Chondrocyte (in vitro differentiated cells): Measurements from ENCODE around the gene IQCK. TPM values are rescaled to one million over a fixed set of nuclear protein-coding genes. Genes with fewer than 3 reads are reported as not detected.

ENCODE experiments used
- DNase-seq: peaks from one replicate; pipeline ENCODE4 v3.0.0; 2021; ENCODE audit warnings: mixed read lengths, low spot score
- H3K27ac Mint-ChIP-seq: one replicate; pipeline ENCODE4 v1.8.0; 2021; ENCODE audit warnings: mild to moderate bottlenecking, moderate library complexity, mixed read lengths; ENCODE audit not compliant: unreplicated experiment
- H3K27me3 Mint-ChIP-seq: 2 replicates; pipeline ENCODE4 v1.8.0; 2021; ENCODE audit warnings: low read depth, mixed read lengths
- H3K36me3 Mint-ChIP-seq: 2 replicates; pipeline ENCODE4 v1.8.0; 2021; ENCODE audit warnings: low read depth, mixed read lengths
- H3K4me1 Mint-ChIP-seq: 2 replicates; pipeline ENCODE4 v1.8.0; 2021; ENCODE audit warnings: low read depth, mild to moderate bottlenecking, mixed read lengths
- H3K4me3 Mint-ChIP-seq: one replicate; pipeline ENCODE4 v1.8.0; 2021; ENCODE audit warnings: mild to moderate bottlenecking, moderate library complexity, mixed read lengths; ENCODE audit not compliant: unreplicated experiment
- H3K9me3 Mint-ChIP-seq: 2 replicates; pipeline ENCODE4 v1.8.0; 2021; ENCODE audit warnings: low read depth, mixed read lengths
- total RNA-seq: library from RNA; stranded (reverse); gene quantifications from 3 replicates; pipeline ENCODE4 v1.2.1, GENCODE V29; 2021
- TF ChIP-seq, protein P1 (sequence below): fragments of 200-600 bp; sonication (generic); IDR thresholded peaks from 2 replicates; pipeline ENCODE4 v1.5.0; 2021; ENCODE audit warnings: antibody characterized with exemption, mild to moderate bottlenecking, moderate library complexity

IQCK gene
- total RNA-seq, 1 donor from 2014 or later, result 3.8 TPM

DNA sequence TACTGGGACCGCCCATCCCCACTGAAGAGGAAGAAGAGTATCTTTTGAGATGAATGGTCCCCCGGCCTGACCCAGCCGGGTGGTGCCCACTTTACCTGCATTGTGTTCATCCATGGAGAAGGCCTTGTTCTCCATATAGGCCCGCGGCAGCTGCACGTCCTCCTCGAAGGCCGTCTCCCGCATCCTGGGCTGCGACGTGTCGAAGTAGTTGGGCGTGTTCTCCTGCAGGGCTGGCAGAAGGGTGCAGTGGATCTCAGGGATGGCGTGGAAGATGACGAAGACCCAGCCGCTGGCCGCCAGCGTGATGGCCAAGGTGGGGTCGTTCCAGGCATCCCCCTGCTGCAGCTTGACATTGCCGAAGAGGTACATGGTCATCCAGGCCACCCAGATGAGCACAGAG, 153.7 kb downstream of the IQCK start:
- Mint-ChIP-seq H3K27ac (no peak overlapping the region), H3K9me3 (no peaks in the 10 kb centered on the region), H3K4me1 (no peaks in the 10 kb centered on the region), H3K4me3 (no peak overlapping the region), H3K27me3 (peaks cover 6% of the 10 kb centered on the region), H3K36me3 (no peaks in the 10 kb centered on the region)
- TF ChIP-seq, protein P1, sequence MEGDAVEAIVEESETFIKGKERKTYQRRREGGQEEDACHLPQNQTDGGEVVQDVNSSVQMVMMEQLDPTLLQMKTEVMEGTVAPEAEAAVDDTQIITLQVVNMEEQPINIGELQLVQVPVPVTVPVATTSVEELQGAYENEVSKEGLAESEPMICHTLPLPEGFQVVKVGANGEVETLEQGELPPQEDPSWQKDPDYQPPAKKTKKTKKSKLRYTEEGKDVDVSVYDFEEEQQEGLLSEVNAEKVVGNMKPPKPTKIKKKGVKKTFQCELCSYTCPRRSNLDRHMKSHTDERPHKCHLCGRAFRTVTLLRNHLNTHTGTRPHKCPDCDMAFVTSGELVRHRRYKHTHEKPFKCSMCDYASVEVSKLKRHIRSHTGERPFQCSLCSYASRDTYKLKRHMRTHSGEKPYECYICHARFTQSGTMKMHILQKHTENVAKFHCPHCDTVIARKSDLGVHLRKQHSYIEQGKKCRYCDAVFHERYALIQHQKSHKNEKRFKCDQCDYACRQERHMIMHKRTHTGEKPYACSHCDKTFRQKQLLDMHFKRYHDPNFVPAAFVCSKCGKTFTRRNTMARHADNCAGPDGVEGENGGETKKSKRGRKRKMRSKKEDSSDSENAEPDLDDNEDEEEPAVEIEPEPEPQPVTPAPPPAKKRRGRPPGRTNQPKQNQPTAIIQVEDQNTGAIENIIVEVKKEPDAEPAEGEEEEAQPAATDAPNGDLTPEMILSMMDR, result no peak
- no peak for DNase-seq

DNA sequence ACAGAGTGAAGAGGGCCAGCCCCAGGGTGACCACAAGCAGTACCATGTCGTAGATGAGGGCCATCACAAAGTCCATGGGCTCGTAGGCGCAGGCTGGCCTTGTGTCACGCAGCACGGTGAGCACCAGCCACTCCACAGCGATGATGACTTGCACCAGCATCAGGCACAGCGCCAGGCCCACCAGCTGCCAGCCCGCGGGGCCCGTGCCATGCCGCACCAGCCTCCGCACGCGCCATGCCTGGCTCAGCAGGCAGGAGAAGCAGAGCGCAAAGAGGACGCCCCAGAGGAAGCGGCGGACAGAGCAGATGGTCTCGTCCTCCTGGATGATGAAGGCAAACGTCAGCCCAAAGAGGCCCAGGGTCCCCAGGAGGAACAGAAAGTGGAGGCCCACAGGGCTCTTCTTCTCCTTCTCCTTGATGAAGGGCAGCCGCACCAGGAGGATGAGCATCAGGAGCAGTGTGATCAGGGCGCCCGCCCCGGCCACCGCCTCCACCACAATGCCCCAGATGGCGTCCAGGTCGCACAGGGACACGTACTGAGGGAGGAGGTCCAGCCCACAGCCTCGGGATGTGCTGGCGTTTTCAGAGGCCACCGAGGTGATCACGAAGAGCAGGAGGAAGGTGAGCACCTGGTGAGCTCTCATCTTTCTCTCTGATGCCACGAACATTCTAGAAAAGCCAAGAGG, 154.2 kb downstream of the IQCK start:
- Mint-ChIP-seq H3K36me3 (no peaks in the 10 kb centered on the region), H3K4me1 (no peaks in the 10 kb centered on the region)

DNA sequence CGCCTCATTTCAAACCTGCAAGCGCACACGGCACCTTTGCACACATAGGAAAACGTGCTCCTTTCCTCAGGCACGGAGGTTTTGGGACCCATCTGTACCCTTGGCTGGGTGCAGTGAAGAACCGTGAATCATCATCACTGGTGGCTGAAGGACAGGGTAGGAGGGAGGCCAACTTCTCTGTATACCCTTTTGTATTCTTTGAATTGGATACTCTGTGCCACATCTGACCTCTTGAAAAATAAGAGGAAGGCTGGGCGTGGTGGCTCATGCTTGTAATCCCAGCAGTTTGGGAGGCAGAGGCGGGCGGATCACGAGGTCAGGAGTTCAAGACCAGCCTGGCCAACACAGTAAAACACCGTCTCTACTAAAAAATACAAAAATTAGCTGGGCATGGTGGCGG, 154.9 kb downstream of the IQCK start:
- no peak for DNase-seq
- Mint-ChIP-seq H3K27ac (no peak overlapping the region), H3K9me3 (no peaks in the 10 kb centered on the region), H3K4me1 (no peaks in the 10 kb centered on the region), H3K4me3 (no peak overlapping the region), H3K27me3 (peaks cover 6% of the 10 kb centered on the region), H3K36me3 (no peaks in the 10 kb centered on the region)
- TF ChIP-seq, protein P1, result no peak

More for the DNA sequence above, 154.2 kb downstream of the IQCK start:
- TF ChIP-seq, protein P1, result no peak
- Mint-ChIP-seq H3K4me3 (no peak overlapping the region), H3K27ac (no peak overlapping the region), H3K9me3 (no peaks in the 10 kb centered on the region), H3K27me3 (peaks cover 6% of the 10 kb centered on the region)
- DNase-seq, result no peak

DNA sequence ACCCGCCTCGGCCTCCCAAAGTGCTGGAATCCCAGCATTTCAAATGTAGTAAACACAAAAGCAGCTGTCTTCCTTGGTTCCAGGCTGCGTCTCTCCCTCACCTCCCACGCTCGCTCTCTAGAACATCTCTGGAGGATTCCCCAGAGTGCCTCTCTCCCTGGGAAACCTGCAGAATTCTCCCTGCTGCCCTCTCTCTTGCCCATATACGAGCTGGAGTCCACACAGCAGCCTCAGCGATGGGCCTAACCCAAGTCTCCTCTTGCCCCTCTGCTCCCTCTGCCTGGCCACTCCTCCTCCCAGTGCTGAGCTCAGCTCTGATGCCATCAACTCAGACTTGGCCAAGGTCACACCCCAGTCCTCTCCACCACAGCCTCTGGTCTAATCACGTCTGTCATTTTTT, 156.0 kb downstream of the IQCK start:
- H3K4me3 Mint-ChIP-seq, result no peak overlapping the region
- no peaks in the 10 kb centered on the region for H3K36me3 Mint-ChIP-seq
- no peaks in the 10 kb centered on the region for H3K4me1 Mint-ChIP-seq
- no peaks in the 10 kb centered on the region for H3K9me3 Mint-ChIP-seq
- H3K27ac Mint-ChIP-seq, result no peak overlapping the region
- TF ChIP-seq, protein P1, result no peak
- no peak for DNase-seq
- H3K27me3 Mint-ChIP-seq, result peaks cover 6% of the 10 kb centered on the region

DNA sequence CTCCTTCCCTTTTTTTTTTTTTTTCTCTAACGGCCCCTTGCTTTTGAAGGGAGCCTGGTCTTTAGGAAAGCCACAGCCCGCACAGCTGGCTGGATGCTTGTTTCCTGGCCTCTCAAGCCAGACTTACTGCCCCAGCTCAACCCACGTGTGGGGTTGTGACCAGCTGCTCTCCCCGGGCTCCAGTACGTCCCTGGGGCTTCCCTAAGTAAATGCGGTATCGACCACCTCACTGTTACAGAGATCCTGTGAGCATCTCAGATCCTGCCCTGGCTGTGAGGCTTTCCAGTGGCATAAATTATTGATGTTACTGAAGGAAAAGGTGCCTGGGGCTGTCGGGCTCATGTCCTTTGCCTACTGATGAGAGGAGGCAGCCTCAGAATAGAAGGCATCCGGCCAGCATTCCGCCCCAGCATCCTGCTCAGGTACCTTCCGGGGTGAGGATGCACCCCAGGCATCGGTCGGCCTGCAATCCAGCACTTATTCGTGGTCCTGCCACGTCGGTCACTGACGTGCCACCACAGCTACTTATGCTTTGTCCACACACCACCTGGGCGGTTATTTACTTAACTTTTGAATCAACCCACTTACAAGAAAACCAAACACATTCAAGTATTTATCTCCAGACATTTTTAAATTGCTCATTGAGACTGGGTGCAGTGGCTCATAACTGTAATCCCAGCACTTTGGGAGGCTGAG, 156.9 kb downstream of the IQCK start:
- Mint-ChIP-seq H3K4me1 (no peaks in the 10 kb centered on the region), H3K36me3 (no peaks in the 10 kb centered on the region), H3K27me3 (peaks cover 6% of the 10 kb centered on the region), H3K4me3 (no peak overlapping the region), H3K9me3 (no peaks in the 10 kb centered on the region), H3K27ac (no peak overlapping the region)
- TF ChIP-seq, protein P1, result no peak
- DNase-seq, result no peak
